Tibial nerve (tissue), 4 donors: Measurements from ENCODE around the gene ZNF324B. TPM values are rescaled to one million over a fixed set of nuclear protein-coding genes. Genes with fewer than 3 reads are reported as not detected.
"Not testable (repeated sequence)": the region's sequence is repeated elsewhere in the genome, so short reads cannot be mapped to it uniquely, and the experiment has no call there.

Source experiments
- DNase-seq, 2 donors: peaks; one replicate each; pipeline ENCODE4 v3.0.0-alpha.2; 2019; ENCODE audit warnings: low spot score in 2 of 2
- H3K27ac ChIP-seq, 4 donors: fragments of 200-600 bp; sonication (generic) in 3 of 4; one replicate each; pipeline ENCODE4 v1.5.1; 2017 to 2019; ENCODE audit warnings: mild to moderate bottlenecking in 1 of 4
- H3K27me3 ChIP-seq, 2 donors: fragments of 200-600 bp; sonication (generic) in 1 of 2; one replicate each; pipeline versions ENCODE4 v1.5.1 to v1.6.0; 2017 to 2019
- H3K36me3 ChIP-seq, 3 donors: fragments of 200-600 bp; sonication (generic); one replicate each; pipeline ENCODE4 v1.5.1; 2018 to 2019
- H3K4me1 ChIP-seq, 4 donors: fragments of 200-600 bp; sonication (generic) in 3 of 4; one replicate each; pipeline ENCODE4 v1.5.1; 2017 to 2019
- H3K4me3 ChIP-seq, 4 donors: fragments of 200-600 bp; sonication (generic) in 3 of 4; one replicate each; pipeline ENCODE4 v1.5.1; 2017 to 2019; ENCODE audit warnings: mild to moderate bottlenecking in 1 of 4, moderate library complexity in 1 of 4
- H3K9me3 ChIP-seq, 4 donors: fragments of 200-600 bp; sonication (generic) in 3 of 4; one replicate each; pipeline ENCODE4 v1.5.1; 2017 to 2019
- CTCF ChIP-seq, 5 experiments: fragments of 200-600 bp in 3 of 5; fragments of 450-650 bp in 2 of 5; sonication (generic) in 3 of 5; IDR thresholded peaks; one replicate each; pipeline ENCODE4 v1.5.1; 2016 to 2019; ENCODE audit warnings: antibody characterized with exemption in 5 of 5, mild to moderate bottlenecking in 3 of 5, moderate library complexity in 2 of 5
- EP300 ChIP-seq, 2 donors: sonication (generic); formaldehyde crosslinking; IDR thresholded peaks; one replicate each; pipeline ENCODE4 v1.6.1; 2017; ENCODE audit warnings: antibody characterized with exemption in 2 of 2, mild to moderate bottlenecking in 1 of 2
- POLR2A ChIP-seq, 2 donors: fragments of 450-650 bp; IDR thresholded peaks; one replicate each; pipeline ENCODE4 v1.6.1; 2017; ENCODE audit warnings: antibody characterized with exemption in 2 of 2, mild to moderate bottlenecking in 2 of 2, moderate library complexity in 2 of 2
- WGBS, 2 donors: methylation state at CpG; one replicate each; pipeline ENCODE4 v1.1.5; 2018; 5-methylcytosine and 5-hydroxymethylcytosine counted together
- total RNA-seq, 4 donors: library from RNA; depleted of rRNA; stranded (reverse); fragments of >200 nt; gene quantifications; one replicate each; pipeline ENCODE4 v1.1.0, GENCODE V29; 2016

Gene ZNF324B
- total RNA-seq, 4 donors from 2014 or later = 13.6 to 23.4 (median 15.5) TPM

- TF ChIP-seq CTCF (IDR thresholded peaks at IDR 0.05) (no peak), POLR2A (IDR thresholded peaks at IDR 0.05) (no peak), EP300 (IDR thresholded peaks at IDR 0.05) (no peak)
- Histone ChIP-seq H3K4me1 (no peaks in the 10 kb centered on the region), H3K36me3 (peaks cover 0 to 82% (median 5%) of the 10 kb centered on the region in 3 donors), H3K4me3 (no peak overlapping the region), H3K27me3 (no peaks in the 10 kb centered on the region), H3K9me3 (peaks cover 11 to 92% (median 35%) of the 10 kb centered on the region in 4 donors), H3K27ac (no peak overlapping the region)
- 73 to 78% methylated on average over 1 of the region's 1 CpG for WGBS, 2 donors
- DNase-seq = no peak
These were observed 22.8 kb upstream of the ZNF324B start for GRCh38 chr19:58428617-58429016.

- no peaks in the 10 kb centered on the region for H3K4me1 ChIP-seq
- no peak overlapping the region for H3K27ac ChIP-seq
- H3K4me3 ChIP-seq = no peak overlapping the region
- no peak for DNase-seq
- peaks cover 4 to 90% (median 16%) of the 10 kb centered on the region in 3 donors for H3K36me3 ChIP-seq
- no peak for TF ChIP-seq POLR2A (IDR thresholded peaks at IDR 0.05)
- TF ChIP-seq EP300 (IDR thresholded peaks at IDR 0.05) = no peak
- TF ChIP-seq CTCF (IDR thresholded peaks at IDR 0.05) = no peak
- H3K27me3 ChIP-seq = no peaks in the 10 kb centered on the region
- peaks cover 17 to 99% (median 46%) of the 10 kb centered on the region in 4 donors for H3K9me3 ChIP-seq
These were observed 21.7 kb upstream of the ZNF324B start for GRCh38 chr19:58429745-58430144.

- no peak overlapping the region for H3K27ac ChIP-seq
- peaks cover 13 to 100% (median 42%) of the 10 kb centered on the region in 3 donors for H3K36me3 ChIP-seq
- no peak for DNase-seq
- no peaks in the 10 kb centered on the region for H3K27me3 ChIP-seq
- TF ChIP-seq POLR2A (IDR thresholded peaks at IDR 0.05) (no peak), CTCF (IDR thresholded peaks at IDR 0.05) (no peak), EP300 (IDR thresholded peaks at IDR 0.05) (no peak)
- peaks cover 24 to 100% (median 66%) of the 10 kb centered on the region in 4 donors for H3K9me3 ChIP-seq
- peaks cover 0 to 5% (median 2%) of the 10 kb centered on the region in 4 donors for H3K4me1 ChIP-seq
- WGBS, 2 donors = 96 to 100% methylated on average over 2 of the region's 2 CpGs
- no peak overlapping the region for H3K4me3 ChIP-seq
These were observed 17.2 kb upstream of the ZNF324B start for GRCh38 chr19:58434217-58434616.

- 4 to 7% methylated on average over 26 to 51 of the region's 59 CpGs for WGBS, 2 donors
- Histone ChIP-seq H3K36me3 (peaks cover 8 to 44% (median 24%) of the 10 kb centered on the region in 3 donors), H3K9me3 (peaks cover 5 to 48% (median 21%) of the 10 kb centered on the region in 4 donors), H3K4me1 (peaks cover 0 to 21% (median 11%) of the 10 kb centered on the region in 4 donors), H3K27me3 (no peaks in the 10 kb centered on the region), H3K27ac (peak within 1 kb of the TSS; percentile 29 to 95 (median 85)), H3K4me3 (peak within 1 kb of the TSS; percentile 41 to 70 (median 66))
- DNase-seq = peak; percentile 95 to 97
- TF ChIP-seq CTCF (IDR thresholded peaks at IDR 0.05) (peak in 1 of 5 experiments; percentile 36), POLR2A (IDR thresholded peaks at IDR 0.05) (peak in 1 of 2 donors; percentile 52), EP300 (IDR thresholded peaks at IDR 0.05) (peak; percentile 86 to 96)
These were observed 11.6 kb upstream of the ZNF324B start, which contains the start of gene ZNF132 for GRCh38 chr19:58439576-58440554. ZNF132 (minus strand) TSS chr19:58440153; CDS start chr19:58439821, 332 bp downstream.

- Histone ChIP-seq H3K27ac (peak overlapping the region; percentile 29 to 95 (median 85)), H3K4me3 (peak overlapping the region; percentile 41 to 68 (median 64)), H3K9me3 (peaks cover 0 to 41% (median 16%) of the 10 kb centered on the region in 4 donors), H3K36me3 (peaks cover 1 to 37% (median 17%) of the 10 kb centered on the region in 3 donors), H3K27me3 (no peaks in the 10 kb centered on the region), H3K4me1 (peaks cover 0 to 21% (median 11%) of the 10 kb centered on the region in 4 donors)
- WGBS, 2 donors = 14 to 15% methylated on average over 24 to 31 of the region's 31 CpGs
- no peak for DNase-seq
- no peak for TF ChIP-seq CTCF (IDR thresholded peaks at IDR 0.05)
- no peak for TF ChIP-seq POLR2A (IDR thresholded peaks at IDR 0.05)
- TF ChIP-seq EP300 (IDR thresholded peaks at IDR 0.05) = no peak
These were observed 10.9 kb upstream of the ZNF324B start for GRCh38 chr19:58440556-58440955.

GRCh38 chr19:58442986-58443385 is 8.4 kb upstream of the ZNF324B start:
- not testable (repeated sequence) for DNase-seq, H3K4me3 ChIP-seq, H3K27me3 ChIP-seq, H3K27ac ChIP-seq
- peaks cover 0 to 21% (median 11%) of the 10 kb centered on the region in 4 donors for H3K4me1 ChIP-seq
- WGBS, 2 donors = 83 to 87% methylated on average over 7 of the region's 7 CpGs
- H3K36me3 ChIP-seq = peaks cover 0 to 13% (median 0%) of the 10 kb centered on the region in 3 donors
- peaks cover 0 to 16% (median 3%) of the 10 kb centered on the region in 4 donors for H3K9me3 ChIP-seq

- H3K9me3 ChIP-seq, H3K4me3 ChIP-seq, DNase-seq, H3K36me3 ChIP-seq, H3K27ac ChIP-seq: not testable (repeated sequence)
- Histone ChIP-seq H3K27me3 (peaks cover 0 to 14% of the 10 kb centered on the region in 2 donors), H3K4me1 (peaks cover 0 to 22% (median 5%) of the 10 kb centered on the region in 4 donors)
- 75 to 76% methylated on average over 3 of the region's 3 CpGs for WGBS, 2 donors
These were observed 2.6 kb upstream of the ZNF324B start for GRCh38 chr19:58448860-58449259.
